GM23338 (cell line): Measurements from ENCODE around the gene BRD7. TPM values are rescaled to one million over a fixed set of nuclear protein-coding genes. Genes with fewer than 3 reads are reported as not detected.

Experiments used
- ATAC-seq: fragments of 200-7000 bp; cut with Tn5 transposase; 3 replicates; pipeline ENCODE4 v1.9.1; 2020
- DNase-seq: peaks from one replicate; pipeline ENCODE4 v3.0.0-alpha.2; 2015; ENCODE audit warnings: low spot score
- H2AFZ ChIP-seq: fragments of 200-600 bp; sonication (generic); 2 replicates; pipeline ENCODE4 v1.8.0; 2016; ENCODE audit warnings: antibody characterized with exemption, mild to moderate bottlenecking, moderate library complexity
- H3F3A ChIP-seq: fragments of 200-600 bp; sonication (generic); replicated peaks from 2 replicates; pipeline ENCODE4 v1.8.0; 2017; ENCODE audit warnings: antibody characterized with exemption, mixed run types, low read depth
- H3K27ac ChIP-seq: fragments of 200-600 bp; sonication (generic); 2 replicates; pipeline ENCODE4 v1.6.1; 2016; ENCODE audit warnings: low read depth
- H3K27me3 ChIP-seq: fragments of 200-600 bp; sonication (generic); 2 replicates; pipeline ENCODE4 v1.8.0; 2016; ENCODE audit warnings: mild to moderate bottlenecking, mixed run types, moderate library complexity; ENCODE audit not compliant: insufficient read depth
- H3K36me3 ChIP-seq: fragments of 200-600 bp; sonication (generic); 2 replicates; pipeline ENCODE4 v1.8.0; 2016; ENCODE audit warnings: mild to moderate bottlenecking; ENCODE audit not compliant: insufficient read depth
- H3K4me1 ChIP-seq: fragments of 200-600 bp; sonication (generic); 2 replicates; pipeline ENCODE4 v1.8.0; 2016; ENCODE audit warnings: mild to moderate bottlenecking, moderate library complexity; ENCODE audit not compliant: insufficient read depth
- H3K4me2 ChIP-seq: fragments of 200-600 bp; sonication (generic); 2 replicates; pipeline ENCODE4 v1.7.1; 2017; ENCODE audit warnings: mixed run types
- H3K4me3 ChIP-seq: fragments of 200-600 bp; sonication (generic); 2 replicates; pipeline ENCODE4 v1.6.1; 2016; ENCODE audit warnings: mixed run types
- H3K79me2 ChIP-seq: fragments of 200-600 bp; sonication (generic); replicated peaks from 2 replicates; pipeline ENCODE4 v1.8.0; 2017; ENCODE audit warnings: mild to moderate bottlenecking; ENCODE audit not compliant: insufficient read depth
- H3K9me2 ChIP-seq: fragments of 200-600 bp; sonication (generic); 2 replicates; pipeline ENCODE4 v1.8.0; 2017; ENCODE audit not compliant: insufficient read depth
- H4K20me1 ChIP-seq: fragments of 200-600 bp; sonication (generic); replicated peaks from 2 replicates; pipeline ENCODE4 v1.8.0; 2017; ENCODE audit warnings: mild to moderate bottlenecking; ENCODE audit not compliant: insufficient read depth
- H3K27ac Mint-ChIP-seq: 2 replicates; pipeline ENCODE4 v1.8.0; 2020; ENCODE audit warnings: inconsistent platforms, mild to moderate bottlenecking, moderate library complexity, mixed read lengths
- H3K27me3 Mint-ChIP-seq: 3 replicates; pipeline ENCODE4 v1.8.0; 2022; ENCODE audit warnings: low read depth, mild to moderate bottlenecking, moderate library complexity, mixed read lengths, inconsistent platforms; ENCODE audit not compliant: insufficient read depth, poor library complexity
- H3K36me3 Mint-ChIP-seq: 3 replicates; pipeline ENCODE4 v1.8.0; 2021; ENCODE audit warnings: low read depth, mild to moderate bottlenecking, inconsistent platforms, moderate library complexity, mixed read lengths
- H3K4me1 Mint-ChIP-seq: 3 replicates; pipeline ENCODE4 v1.8.0; 2020; ENCODE audit warnings: mild to moderate bottlenecking, inconsistent platforms, mixed read lengths
- H3K4me3 Mint-ChIP-seq: 3 replicates; pipeline ENCODE4 v1.8.0; 2021; ENCODE audit warnings: moderate library complexity, mild to moderate bottlenecking, inconsistent platforms, mixed read lengths
- H3K9me3 Mint-ChIP-seq: 3 replicates; pipeline ENCODE4 v1.8.0; 2020; ENCODE audit warnings: moderate library complexity, mild to moderate bottlenecking, inconsistent platforms, mixed read lengths
- CREB1 ChIP-seq: fragments of 250-450 bp; sonication (Bioruptor Pico); IDR thresholded peaks from 2 replicates; pipeline ENCODE4 v1.5.0; 2020; ENCODE audit warnings: low read depth, mild to moderate bottlenecking, moderate library complexity
- CTCF ChIP-seq, 2 experiments: fragments of 200-600 bp in 1 of 2; sonication (generic) in 1 of 2; conservative IDR thresholded peaks; 2 replicates each; pipeline versions ENCODE4 v1.5.1 to v1.6.1; 2016 to 2017; ENCODE audit warnings: antibody characterized with exemption in 2 of 2, low read depth in 2 of 2, mild to moderate bottlenecking in 2 of 2, moderate library complexity in 1 of 2
- EZH2 ChIP-seq: fragments of 200-600 bp; sonication (generic); IDR thresholded peaks from one replicate; pipeline ENCODE4 v1.8.0; 2017; ENCODE audit warnings: antibody characterized with exemption, mild to moderate bottlenecking, low read depth; ENCODE audit not compliant: unreplicated experiment
- EZH2phosphoT487 ChIP-seq: fragments of 200-600 bp; sonication (generic); IDR thresholded peaks from one replicate; pipeline ENCODE4 v1.8.1; 2018; ENCODE audit warnings: antibody characterized with exemption; ENCODE audit not compliant: unreplicated experiment
- JUNB ChIP-seq: IDR thresholded peaks from one replicate; pipeline ENCODE4 v1.6.1; 2016; ENCODE audit warnings: antibody characterized with exemption; ENCODE audit not compliant: unreplicated experiment
- NANOG ChIP-seq: IDR thresholded peaks from 2 replicates; pipeline ENCODE4 v1.6.1; 2016; ENCODE audit warnings: antibody characterized with exemption, borderline replicate concordance
- POLR2AphosphoS5 ChIP-seq: IDR thresholded peaks from 2 replicates; pipeline ENCODE4 v1.6.1; 2016; ENCODE audit warnings: antibody characterized with exemption, low read depth
- STAT1 ChIP-seq: IDR thresholded peaks from one replicate; pipeline ENCODE4 v1.6.1; 2016; ENCODE audit warnings: antibody characterized with exemption; ENCODE audit not compliant: unreplicated experiment
- ZNF114 ChIP-seq: fragments of 250-450 bp; sonication (Bioruptor Pico); IDR thresholded peaks from 2 replicates; pipeline ENCODE4 v1.5.0; 2020; ENCODE audit warnings: mild to moderate bottlenecking, moderate library complexity
- ZNF331 ChIP-seq: fragments of 250-450 bp; sonication (Bioruptor Pico); IDR thresholded peaks from 2 replicates; pipeline ENCODE4 v1.5.0; 2020; ENCODE audit warnings: low read depth, mild to moderate bottlenecking, moderate library complexity
- polyA plus RNA-seq: library from polyadenylated mRNA; unstranded; fragments of >200 nt; fragmentation: Nextera tagmentation; extraction: Ambion mirVana; gene quantifications from 2 replicates; pipeline ENCODE4 v1.2.1, GENCODE V29; 2016
- total RNA-seq: library from RNA; depleted of rRNA; stranded (reverse); fragments of >200 nt; shearing (Covaris generic); gene quantifications from 2 replicates; pipeline ENCODE4 v1.2.3, GENCODE V29; 2014
- TF ChIP-seq, protein P1 (sequence below): IDR thresholded peaks from 2 replicates; pipeline ENCODE4 v1.6.1; 2016; ENCODE audit warnings: antibody characterized with exemption
- TF ChIP-seq, protein P2 (sequence below): fragments of 250-450 bp; sonication (Bioruptor Pico); IDR thresholded peaks from 2 replicates; pipeline ENCODE4 v1.5.0; 2020; ENCODE audit warnings: mild to moderate bottlenecking, moderate library complexity
- TF ChIP-seq, protein P3 (sequence below): IDR thresholded peaks from one replicate; pipeline ENCODE4 v1.6.1; 2018; ENCODE audit warnings: antibody characterized with exemption; ENCODE audit not compliant: unreplicated experiment

Gene BRD7
- total and polyA plus RNA-seq, 2 experiments from 2014 or later, result 93.0 to 149 TPM

DNA sequence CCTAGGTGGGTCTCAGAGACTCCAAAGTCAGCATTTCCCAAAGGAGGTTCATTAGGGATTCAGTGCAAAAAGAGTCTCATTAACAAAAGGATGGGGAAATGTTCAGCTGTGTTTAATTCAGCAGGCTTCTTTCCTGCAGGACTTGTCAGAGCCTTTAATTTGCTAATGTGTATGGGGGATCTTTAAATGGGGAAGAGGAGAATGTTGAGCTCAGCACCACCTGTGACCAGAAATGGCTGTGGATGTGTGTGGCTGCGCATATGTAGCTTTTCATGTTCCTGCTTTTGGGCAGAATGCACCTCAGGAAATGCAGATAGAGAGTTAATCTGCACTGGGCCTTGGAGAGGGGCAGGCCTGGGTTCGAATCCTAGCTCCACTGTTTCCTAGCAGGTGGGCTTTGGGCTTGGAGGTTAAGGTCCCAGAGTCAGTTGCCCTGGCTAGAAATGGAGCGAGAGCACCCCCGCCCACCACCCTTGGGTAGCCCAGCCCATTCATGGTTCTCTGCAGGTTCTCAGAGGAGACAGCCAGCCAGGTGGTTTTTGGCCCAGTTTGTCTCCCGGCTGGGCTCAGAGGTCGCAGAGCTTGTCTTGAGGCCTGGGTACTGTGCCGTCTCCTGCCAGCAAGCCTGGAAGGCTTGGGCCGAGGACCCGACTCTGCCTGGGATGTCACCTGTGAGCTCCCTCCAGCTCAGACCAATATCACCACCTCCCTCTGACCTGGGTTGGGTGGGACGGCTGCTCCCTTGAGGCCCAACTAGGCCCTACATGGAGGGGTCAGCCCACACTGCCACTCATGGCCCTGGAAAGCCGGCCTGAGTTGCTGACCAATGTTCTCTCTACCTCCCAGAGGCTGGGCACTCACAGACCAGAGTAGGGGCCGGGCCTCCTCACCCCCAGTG lies 93.1 kb downstream of the BRD7 start:
- Histone ChIP-seq H3F3A (no peaks in the 10 kb centered on the region), H3K27me3 (no peaks in the 10 kb centered on the region), H2AFZ (no peak overlapping the region), H3K4me2 (no peak overlapping the region), H3K4me1 (peaks cover 11% of the 10 kb centered on the region), H3K36me3 (no peaks in the 10 kb centered on the region), H3K79me2 (no peaks in the 10 kb centered on the region), H4K20me1 (no peaks in the 10 kb centered on the region; the same call in 1 of the 2 replicates), H3K27ac (no peak overlapping the region), H3K4me3 (no peak overlapping the region), H3K9me2 (no peaks in the 10 kb centered on the region)
- Mint-ChIP-seq H3K4me1 (peaks cover 14% of the 10 kb centered on the region), H3K4me3 (no peak overlapping the region), H3K27ac (no peak overlapping the region), H3K27me3 (peaks cover 7% of the 10 kb centered on the region), H3K36me3 (no peaks in the 10 kb centered on the region), H3K9me3 (no peaks in the 10 kb centered on the region)
- no peak for ATAC-seq
- TF ChIP-seq, protein P1, sequence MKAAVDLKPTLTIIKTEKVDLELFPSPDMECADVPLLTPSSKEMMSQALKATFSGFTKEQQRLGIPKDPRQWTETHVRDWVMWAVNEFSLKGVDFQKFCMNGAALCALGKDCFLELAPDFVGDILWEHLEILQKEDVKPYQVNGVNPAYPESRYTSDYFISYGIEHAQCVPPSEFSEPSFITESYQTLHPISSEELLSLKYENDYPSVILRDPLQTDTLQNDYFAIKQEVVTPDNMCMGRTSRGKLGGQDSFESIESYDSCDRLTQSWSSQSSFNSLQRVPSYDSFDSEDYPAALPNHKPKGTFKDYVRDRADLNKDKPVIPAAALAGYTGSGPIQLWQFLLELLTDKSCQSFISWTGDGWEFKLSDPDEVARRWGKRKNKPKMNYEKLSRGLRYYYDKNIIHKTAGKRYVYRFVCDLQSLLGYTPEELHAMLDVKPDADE, result no peak
- TF ChIP-seq STAT1 (no peak), JUNB (no peak), EZH2 (no peak), CTCF (conservative IDR thresholded peaks at IDR 0.05; ENCODE audit: low read depth in 2 of 2) (no peak), POLR2AphosphoS5 (no peak), CREB1 (CRISPR knock-in tag) (no peak), EZH2phosphoT487 (no peak), ZNF114 (CRISPR knock-in tag) (no peak), NANOG (no peak), ZNF331 (CRISPR knock-in tag) (no peak)
- TF ChIP-seq, protein P2, sequence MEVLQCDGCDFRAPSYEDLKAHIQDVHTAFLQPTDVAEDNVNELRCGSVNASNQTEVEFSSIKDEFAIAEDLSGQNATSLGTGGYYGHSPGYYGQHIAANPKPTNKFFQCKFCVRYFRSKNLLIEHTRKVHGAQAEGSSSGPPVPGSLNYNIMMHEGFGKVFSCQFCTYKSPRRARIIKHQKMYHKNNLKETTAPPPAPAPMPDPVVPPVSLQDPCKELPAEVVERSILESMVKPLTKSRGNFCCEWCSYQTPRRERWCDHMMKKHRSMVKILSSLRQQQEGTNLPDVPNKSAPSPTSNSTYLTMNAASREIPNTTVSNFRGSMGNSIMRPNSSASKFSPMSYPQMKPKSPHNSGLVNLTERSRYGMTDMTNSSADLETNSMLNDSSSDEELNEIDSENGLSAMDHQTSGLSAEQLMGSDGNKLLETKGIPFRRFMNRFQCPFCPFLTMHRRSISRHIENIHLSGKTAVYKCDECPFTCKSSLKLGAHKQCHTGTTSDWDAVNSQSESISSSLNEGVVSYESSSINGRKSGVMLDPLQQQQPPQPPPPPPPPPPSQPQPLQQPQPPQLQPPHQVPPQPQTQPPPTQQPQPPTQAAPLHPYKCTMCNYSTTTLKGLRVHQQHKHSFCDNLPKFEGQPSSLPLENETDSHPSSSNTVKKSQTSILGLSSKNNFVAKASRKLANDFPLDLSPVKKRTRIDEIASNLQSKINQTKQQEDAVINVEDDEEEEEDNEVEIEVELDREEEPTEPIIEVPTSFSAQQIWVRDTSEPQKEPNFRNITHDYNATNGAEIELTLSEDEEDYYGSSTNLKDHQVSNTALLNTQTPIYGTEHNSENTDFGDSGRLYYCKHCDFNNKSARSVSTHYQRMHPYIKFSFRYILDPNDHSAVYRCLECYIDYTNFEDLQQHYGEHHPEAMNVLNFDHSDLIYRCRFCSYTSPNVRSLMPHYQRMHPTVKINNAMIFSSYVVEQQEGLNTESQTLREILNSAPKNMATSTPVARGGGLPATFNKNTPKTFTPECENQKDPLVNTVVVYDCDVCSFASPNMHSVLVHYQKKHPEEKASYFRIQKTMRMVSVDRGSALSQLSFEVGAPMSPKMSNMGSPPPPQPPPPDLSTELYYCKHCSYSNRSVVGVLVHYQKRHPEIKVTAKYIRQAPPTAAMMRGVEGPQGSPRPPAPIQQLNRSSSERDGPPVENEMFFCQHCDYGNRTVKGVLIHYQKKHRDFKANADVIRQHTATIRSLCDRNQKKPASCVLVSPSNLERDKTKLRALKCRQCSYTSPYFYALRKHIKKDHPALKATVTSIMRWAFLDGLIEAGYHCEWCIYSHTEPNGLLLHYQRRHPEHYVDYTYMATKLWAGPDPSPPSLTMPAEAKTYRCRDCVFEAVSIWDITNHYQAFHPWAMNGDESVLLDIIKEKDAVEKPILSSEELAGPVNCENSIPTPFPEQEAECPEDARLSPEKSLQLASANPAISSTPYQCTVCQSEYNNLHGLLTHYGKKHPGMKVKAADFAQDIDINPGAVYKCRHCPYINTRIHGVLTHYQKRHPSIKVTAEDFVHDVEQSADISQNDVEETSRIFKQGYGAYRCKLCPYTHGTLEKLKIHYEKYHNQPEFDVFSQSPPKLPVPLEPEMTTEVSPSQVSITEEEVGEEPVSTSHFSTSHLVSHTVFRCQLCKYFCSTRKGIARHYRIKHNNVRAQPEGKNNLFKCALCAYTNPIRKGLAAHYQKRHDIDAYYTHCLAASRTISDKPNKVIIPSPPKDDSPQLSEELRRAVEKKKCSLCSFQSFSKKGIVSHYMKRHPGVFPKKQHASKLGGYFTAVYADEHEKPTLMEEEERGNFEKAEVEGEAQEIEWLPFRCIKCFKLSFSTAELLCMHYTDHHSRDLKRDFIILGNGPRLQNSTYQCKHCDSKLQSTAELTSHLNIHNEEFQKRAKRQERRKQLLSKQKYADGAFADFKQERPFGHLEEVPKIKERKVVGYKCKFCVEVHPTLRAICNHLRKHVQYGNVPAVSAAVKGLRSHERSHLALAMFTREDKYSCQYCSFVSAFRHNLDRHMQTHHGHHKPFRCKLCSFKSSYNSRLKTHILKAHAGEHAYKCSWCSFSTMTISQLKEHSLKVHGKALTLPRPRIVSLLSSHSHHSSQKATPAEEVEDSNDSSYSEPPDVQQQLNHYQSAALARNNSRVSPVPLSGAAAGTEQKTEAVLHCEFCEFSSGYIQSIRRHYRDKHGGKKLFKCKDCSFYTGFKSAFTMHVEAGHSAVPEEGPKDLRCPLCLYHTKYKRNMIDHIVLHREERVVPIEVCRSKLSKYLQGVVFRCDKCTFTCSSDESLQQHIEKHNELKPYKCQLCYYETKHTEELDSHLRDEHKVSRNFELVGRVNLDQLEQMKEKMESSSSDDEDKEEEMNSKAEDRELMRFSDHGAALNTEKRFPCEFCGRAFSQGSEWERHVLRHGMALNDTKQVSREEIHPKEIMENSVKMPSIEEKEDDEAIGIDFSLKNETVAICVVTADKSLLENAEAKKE (CRISPR knock-in tag), result no peak
- TF ChIP-seq, protein P3, sequence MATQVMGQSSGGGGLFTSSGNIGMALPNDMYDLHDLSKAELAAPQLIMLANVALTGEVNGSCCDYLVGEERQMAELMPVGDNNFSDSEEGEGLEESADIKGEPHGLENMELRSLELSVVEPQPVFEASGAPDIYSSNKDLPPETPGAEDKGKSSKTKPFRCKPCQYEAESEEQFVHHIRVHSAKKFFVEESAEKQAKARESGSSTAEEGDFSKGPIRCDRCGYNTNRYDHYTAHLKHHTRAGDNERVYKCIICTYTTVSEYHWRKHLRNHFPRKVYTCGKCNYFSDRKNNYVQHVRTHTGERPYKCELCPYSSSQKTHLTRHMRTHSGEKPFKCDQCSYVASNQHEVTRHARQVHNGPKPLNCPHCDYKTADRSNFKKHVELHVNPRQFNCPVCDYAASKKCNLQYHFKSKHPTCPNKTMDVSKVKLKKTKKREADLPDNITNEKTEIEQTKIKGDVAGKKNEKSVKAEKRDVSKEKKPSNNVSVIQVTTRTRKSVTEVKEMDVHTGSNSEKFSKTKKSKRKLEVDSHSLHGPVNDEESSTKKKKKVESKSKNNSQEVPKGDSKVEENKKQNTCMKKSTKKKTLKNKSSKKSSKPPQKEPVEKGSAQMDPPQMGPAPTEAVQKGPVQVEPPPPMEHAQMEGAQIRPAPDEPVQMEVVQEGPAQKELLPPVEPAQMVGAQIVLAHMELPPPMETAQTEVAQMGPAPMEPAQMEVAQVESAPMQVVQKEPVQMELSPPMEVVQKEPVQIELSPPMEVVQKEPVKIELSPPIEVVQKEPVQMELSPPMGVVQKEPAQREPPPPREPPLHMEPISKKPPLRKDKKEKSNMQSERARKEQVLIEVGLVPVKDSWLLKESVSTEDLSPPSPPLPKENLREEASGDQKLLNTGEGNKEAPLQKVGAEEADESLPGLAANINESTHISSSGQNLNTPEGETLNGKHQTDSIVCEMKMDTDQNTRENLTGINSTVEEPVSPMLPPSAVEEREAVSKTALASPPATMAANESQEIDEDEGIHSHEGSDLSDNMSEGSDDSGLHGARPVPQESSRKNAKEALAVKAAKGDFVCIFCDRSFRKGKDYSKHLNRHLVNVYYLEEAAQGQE, result no peak
- no peak for DNase-seq
